Adipocyte (in vitro differentiated cells): Measurements from ENCODE around the gene HIBADH.

Source experiments
- DNase-seq: peaks from one replicate; pipeline ENCODE4 v3.0.0-alpha.2; 2015; ENCODE audit warnings: low read depth
- H3K27me3 ChIP-seq: replicated peaks from 2 replicates; pipeline ENCODE4 v1.7.0; 2013; ENCODE audit warnings: mild to moderate bottlenecking, low read length, moderate library complexity; ENCODE audit not compliant: control insufficient read depth, insufficient read depth
- H3K36me3 ChIP-seq: 2 replicates; pipeline ENCODE4 v1.7.0; 2013; ENCODE audit warnings: low read length, mild to moderate bottlenecking, moderate library complexity; ENCODE audit not compliant: control insufficient read depth, insufficient read depth, severe bottlenecking
- H3K4me1 ChIP-seq: 2 replicates; pipeline ENCODE4 v1.7.0; 2013; ENCODE audit warnings: mild to moderate bottlenecking, low read length, moderate library complexity; ENCODE audit not compliant: control insufficient read depth, insufficient read depth
- H3K4me3 ChIP-seq: 2 replicates; pipeline ENCODE4 v1.7.0; 2013; ENCODE audit warnings: mild to moderate bottlenecking, low read length, moderate library complexity
- H3K9ac ChIP-seq: 2 replicates; pipeline ENCODE4 v1.7.0; 2013; ENCODE audit warnings: mild to moderate bottlenecking, low read length, moderate library complexity
- H3K9me3 ChIP-seq: 2 replicates; pipeline ENCODE4 v1.7.0; 2013; ENCODE audit warnings: mild to moderate bottlenecking, low read length, moderate library complexity; ENCODE audit not compliant: control insufficient read depth

The HIBADH gene

DNA sequence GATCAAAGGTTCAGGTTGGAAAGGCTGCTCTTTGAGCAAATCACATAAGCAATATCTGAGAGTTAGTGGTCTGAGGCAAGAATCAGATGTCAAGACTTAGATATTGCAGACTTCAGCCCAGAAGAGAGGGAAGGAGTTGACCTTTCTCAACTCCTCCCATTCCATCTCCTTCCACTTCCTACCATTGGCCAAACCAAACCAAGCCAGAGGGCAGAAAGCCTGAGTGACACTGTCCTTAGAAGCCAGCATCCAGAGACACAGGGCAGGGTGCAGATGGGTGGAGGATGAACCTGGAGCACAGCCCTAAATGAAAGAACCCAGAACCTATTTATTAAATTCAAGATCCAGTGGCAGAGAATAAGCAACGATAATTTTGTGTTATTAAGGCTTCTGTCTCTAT is 180.5 kb downstream of the HIBADH start:
- Histone ChIP-seq H3K9ac (no peak overlapping the region), H3K4me1 (no peaks in the 10 kb centered on the region)
- no peak for DNase-seq

DNA sequence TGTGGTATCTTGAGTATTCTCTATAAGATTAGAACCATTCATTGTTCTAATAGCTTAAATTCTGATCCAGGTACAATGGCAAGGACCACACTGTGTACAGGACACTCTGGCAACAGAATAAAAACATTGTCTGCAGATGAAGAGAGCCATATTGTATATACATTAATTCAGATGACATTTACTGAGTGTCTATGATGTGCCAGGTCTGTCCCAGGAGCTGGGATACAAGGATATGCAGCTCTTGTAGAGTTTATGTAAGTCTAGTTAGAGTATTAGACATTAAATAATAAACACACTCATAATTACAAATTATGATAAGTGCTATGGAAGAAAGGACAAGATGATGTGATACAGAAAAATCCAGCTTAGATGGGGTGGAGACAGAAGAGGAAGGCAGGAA is 184.1 kb downstream of the HIBADH start:
- Histone ChIP-seq H3K9ac (no peak overlapping the region), H3K4me1 (no peaks in the 10 kb centered on the region), H3K27me3 (peaks cover 4% of the 10 kb centered on the region), H3K36me3 (no peaks in the 10 kb centered on the region), H3K4me3 (no peak overlapping the region), H3K9me3 (no peaks in the 10 kb centered on the region)
- no peak for DNase-seq

More for the DNA sequence above, 180.5 kb downstream of the HIBADH start:
- H3K27me3 ChIP-seq, result peaks cover 9% of the 10 kb centered on the region
- H3K36me3 ChIP-seq, result no peaks in the 10 kb centered on the region
- no peaks in the 10 kb centered on the region for H3K9me3 ChIP-seq
- no peak overlapping the region for H3K4me3 ChIP-seq

DNA sequence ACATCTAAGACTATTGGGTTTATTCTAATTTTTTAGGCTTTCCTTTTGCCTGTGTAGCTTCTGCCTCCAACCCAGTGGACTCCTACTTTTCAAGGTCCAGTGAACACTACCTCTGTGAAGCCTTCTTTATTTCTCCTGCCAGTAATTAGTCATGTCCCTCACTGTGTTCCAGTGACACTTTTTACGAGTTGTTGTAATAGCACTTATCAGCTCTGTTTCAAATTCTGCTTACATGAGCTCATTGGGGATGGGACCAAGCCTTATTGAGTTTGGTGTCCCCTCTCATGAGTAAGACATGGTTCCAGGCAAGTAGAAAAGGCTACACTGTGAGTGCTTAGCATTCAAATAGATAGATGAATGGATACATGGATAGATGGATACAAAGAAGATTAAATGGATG is 184.6 kb downstream of the HIBADH start:
- DNase-seq, result no peak
- Histone ChIP-seq H3K27me3 (peaks cover 4% of the 10 kb centered on the region), H3K9ac (no peak overlapping the region), H3K9me3 (no peaks in the 10 kb centered on the region), H3K36me3 (no peaks in the 10 kb centered on the region), H3K4me1 (no peaks in the 10 kb centered on the region), H3K4me3 (no peak overlapping the region)

DNA sequence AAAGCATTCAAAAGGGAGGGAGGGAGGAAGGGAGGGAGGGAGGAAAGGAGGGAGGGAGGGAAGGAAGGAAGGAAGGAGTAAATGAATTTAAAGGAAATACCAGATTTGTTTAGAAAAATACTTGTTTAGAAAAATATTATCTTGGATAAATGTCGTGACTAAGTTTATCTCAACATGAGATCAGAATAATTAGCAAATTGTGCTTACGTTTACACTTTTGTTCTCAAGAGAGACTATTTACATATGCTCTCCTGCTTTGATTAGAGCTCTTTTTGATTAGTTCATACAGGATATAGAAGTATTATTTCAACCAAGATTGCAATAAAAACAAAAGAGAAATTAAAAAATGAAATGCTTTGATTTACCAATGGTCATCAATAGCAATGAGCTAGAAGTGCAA is 186.2 kb downstream of the HIBADH start:
- H3K9ac ChIP-seq, result no peak overlapping the region
- H3K4me3 ChIP-seq, result no peak overlapping the region
- no peak for DNase-seq
- no peaks in the 10 kb centered on the region for H3K9me3 ChIP-seq
- H3K27me3 ChIP-seq, result peaks cover 2% of the 10 kb centered on the region
- no peaks in the 10 kb centered on the region for H3K4me1 ChIP-seq
- no peaks in the 10 kb centered on the region for H3K36me3 ChIP-seq
